Measurements from ENCODE around the gene CMSS1.

DNA sequence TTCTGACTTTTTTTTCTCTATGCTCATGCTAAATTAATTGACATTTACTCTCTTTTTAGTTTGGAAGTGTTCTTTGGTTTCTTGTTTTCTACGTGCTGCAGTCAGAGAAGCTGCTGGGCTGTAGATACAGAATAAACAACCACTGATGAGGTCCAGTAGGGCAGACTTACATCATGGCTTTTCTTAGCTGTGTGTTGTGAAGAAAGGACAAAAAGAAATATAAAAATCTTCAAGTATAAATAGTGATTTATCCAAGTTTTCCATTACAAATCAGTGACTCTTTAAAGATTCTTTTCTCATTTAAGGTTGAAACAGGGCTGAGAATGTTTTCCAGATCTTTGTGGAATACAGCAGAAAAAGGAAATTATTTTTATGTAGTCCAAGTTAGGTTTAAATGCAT, 122.2 kb downstream of the CMSS1 start:
- no peak for TF ChIP-seq POLR2A (IDR thresholded peaks at IDR 0.05; ENCODE audit: low read depth)
- no peak for TF ChIP-seq CTCF (IDR thresholded peaks at IDR 0.05)
- no peak for TF ChIP-seq EP300 (IDR thresholded peaks at IDR 0.05)
- no peak for TF ChIP-seq POLR2AphosphoS5 (IDR thresholded peaks at IDR 0.05)

Measured in esophagus muscularis mucosa (tissue), 4 donors.